OCI-LY7 (cell line): Measurements from ENCODE around the gene ZNF775. TPM values are rescaled to one million over a fixed set of nuclear protein-coding genes. Genes with fewer than 3 reads are reported as not detected.
A peak's percentile ranks its signal among the peaks of the same experiment; 100 is the strongest.

ENCODE experiments used
- BruUV-seq: library from RNA; stranded (reverse); fragments of 400-500 nt; replicated peaks from 2 replicates; lab custom pipeline; 2021; lab: Mats Ljungman, UMichigan
- CTCF ChIA-PET: fragments of 300-600 bp; sonication (Branson Sonifier 250); formaldehyde crosslinking; loops from one replicate; lab custom pipeline; 2022; ENCODE audit warnings: antibody characterized with exemption; ENCODE audit not compliant: unreplicated experiment; lab: Charles Lee
- POLR2A ChIA-PET: fragments of 300-600 bp; sonication (Branson Sonifier 250); formaldehyde crosslinking; loops from one replicate; lab custom pipeline; 2022; ENCODE audit warnings: antibody characterized with exemption; lab: Charles Lee
- DNase-seq: peaks from one replicate; pipeline ENCODE4 v3.0.0-alpha.2; 2015; ENCODE audit warnings: low spot score
- H2AFZ ChIP-seq: fragments of 200-600 bp; sonication (generic), shearing (Covaris generic); 2 replicates; pipeline ENCODE4 v1.6.1; 2014; ENCODE audit warnings: mild to moderate bottlenecking, antibody characterized with exemption, low read length, moderate library complexity
- H3K27ac ChIP-seq: fragments of 200-600 bp; sonication (generic); 2 replicates; pipeline ENCODE4 v1.5.1; 2014; ENCODE audit warnings: mixed run types, low read depth, mild to moderate bottlenecking, moderate library complexity, low read length, inconsistent platforms; ENCODE audit not compliant: poor library complexity, severe bottlenecking
- H3K36me3 ChIP-seq: fragments of 200-600 bp; sonication (generic); 2 replicates; pipeline ENCODE4 v1.6.1; 2014; ENCODE audit warnings: mild to moderate bottlenecking, antibody characterized with exemption, low read length, moderate library complexity, mixed read lengths; ENCODE audit not compliant: insufficient read depth
- H3K4me1 ChIP-seq: fragments of 200-600 bp; sonication (generic); 2 replicates; pipeline ENCODE4 v1.5.1; 2014; ENCODE audit warnings: mild to moderate bottlenecking, low read length; ENCODE audit not compliant: insufficient read depth, poor library complexity, severe bottlenecking
- H3K4me2 ChIP-seq: fragments of 200-600 bp; sonication (generic); 2 replicates; pipeline ENCODE4 v1.6.1; 2014; ENCODE audit warnings: mild to moderate bottlenecking, low read length
- H3K4me3 ChIP-seq: fragments of 200-600 bp; sonication (generic); 2 replicates; pipeline ENCODE4 v1.5.1; 2014; ENCODE audit warnings: mild to moderate bottlenecking, low read depth, low read length; ENCODE audit not compliant: poor library complexity, severe bottlenecking
- H3K79me2 ChIP-seq: fragments of 200-600 bp; sonication (generic); 2 replicates; pipeline ENCODE4 v1.6.1; 2016; ENCODE audit warnings: low read depth, mild to moderate bottlenecking, low read length, moderate library complexity, mixed read lengths; ENCODE audit not compliant: insufficient read depth
- H3K9me2 ChIP-seq: fragments of 200-600 bp; sonication (generic); 2 replicates; pipeline ENCODE4 v1.6.1; 2016; ENCODE audit warnings: mild to moderate bottlenecking, low read length, mixed read lengths; ENCODE audit not compliant: insufficient read depth
- H3K9me3 ChIP-seq: fragments of 200-600 bp; sonication (generic); 2 replicates; pipeline ENCODE4 v1.6.1; 2014; ENCODE audit warnings: mild to moderate bottlenecking, mixed run types, low read length, mixed read lengths
- H4K20me1 ChIP-seq: fragments of 200-600 bp; sonication (generic); 2 replicates; pipeline ENCODE4 v1.6.1; 2014; ENCODE audit warnings: mild to moderate bottlenecking, antibody characterized with exemption, low read length, moderate library complexity, mixed read lengths; ENCODE audit not compliant: insufficient read depth
- CTCF ChIP-seq: fragments of 200-600 bp; sonication (generic); conservative IDR thresholded peaks from 2 replicates; pipeline ENCODE4 v1.5.1; 2014; ENCODE audit warnings: mild to moderate bottlenecking, antibody characterized with exemption, low read length, moderate library complexity, mixed read lengths
- EZH2phosphoT487 ChIP-seq: fragments of 200-600 bp; sonication (generic); IDR thresholded peaks from 2 replicates; pipeline ENCODE4 v1.6.1; 2018; ENCODE audit warnings: low read depth, borderline replicate concordance, mild to moderate bottlenecking, mixed run types, antibody characterized with exemption, low read length, moderate library complexity, mixed read lengths
- intact Hi-C: fragments of 100-400 bp; cut with micrococcal nuclease; formaldehyde crosslinking; loops from one replicate; pipeline ENCODE4 v1.10.0; 2022; ENCODE audit not compliant: unreplicated experiment
- total RNA-seq, 2 experiments: library from RNA; depleted of rRNA in 1 of 2; stranded (reverse); fragments of >200 nt in 1 of 2; shearing (Covaris generic) in 1 of 2; gene quantifications; 2 replicates each; pipeline ENCODE4 v1.2.3, GENCODE V29; 2014 to 2022

The ZNF775 gene
- total RNA-seq, 2 experiments from 2014 or later: 4.7 to 6.5 TPM

GRCh38 chr7:150406312-150406566, 27.1 kb downstream of the ZNF775 start:
- Histone ChIP-seq H3K9me3 (no peaks in the 10 kb centered on the region), H3K4me1 (peaks cover 40% of the 10 kb centered on the region), H3K79me2 (no peaks in the 10 kb centered on the region; the same call in 1 of the 2 replicates), H3K9me2 (no peaks in the 10 kb centered on the region), H3K27ac (peak overlapping the region; percentile 89), H3K36me3 (peaks cover 10% of the 10 kb centered on the region), H3K4me2 (peak overlapping the region; percentile 96), H4K20me1 (no peaks in the 10 kb centered on the region), H2AFZ (peak overlapping the region; percentile 87; the same call in 1 of the 2 replicates), H3K4me3 (peak overlapping the region; percentile 80)
- ChIA-PET POLR2A (interaction anchor here (0.8 to 3.2 kb wide), 9 partner anchors 24 to 570 kb away, joined by 3 to 20 read pairs (median 9); partner anchors contain the start of gene REPIN1), CTCF (interaction anchor here (0.7 kb wide), 1 partner anchor 66 kb away, joined by 4 read pairs; no protein-coding TSS in a partner anchor)
- DNase-seq: peak; percentile 27
- BruUV-seq: no TSS peak
- TF ChIP-seq CTCF (no peak), EZH2phosphoT487 (no peak)
- intact Hi-C loops: loop anchor here (2.0 kb wide), 1 partner anchor 37 kb away; the partner anchor contains the start of gene REPIN1

- Histone ChIP-seq H3K36me3 (peaks cover 10% of the 10 kb centered on the region), H3K4me3 (peak overlapping the region; percentile 80), H3K4me2 (peak overlapping the region; percentile 96), H3K27ac (peak overlapping the region; percentile 89), H3K9me2 (no peaks in the 10 kb centered on the region), H3K9me3 (no peaks in the 10 kb centered on the region), H4K20me1 (no peaks in the 10 kb centered on the region), H2AFZ (peak overlapping the region; percentile 56; the same call in 1 of the 2 replicates), H3K79me2 (no peaks in the 10 kb centered on the region; the same call in 1 of the 2 replicates), H3K4me1 (peaks cover 40% of the 10 kb centered on the region)
- intact Hi-C loops: loop anchor here (2.0 kb wide), 1 partner anchor 38 kb away; the partner anchor contains the start of gene REPIN1
- TF ChIP-seq EZH2phosphoT487: no peak
- TF ChIP-seq CTCF: no peak
- POLR2A ChIA-PET: interaction anchor here (0.8 to 3.2 kb wide), 12 partner anchors 22 to 569 kb away, joined by 3 to 20 read pairs (median 7); partner anchors contain the start of gene REPIN1
- CTCF ChIA-PET: no interaction called here
- no TSS peak for BruUV-seq
- DNase-seq: peak; percentile 78
These were observed 27.7 kb downstream of the ZNF775 start for GRCh38 chr7:150406567-150407421.
